WTC11 (cell line): ENCODE data around the gene SPIRE2. TPM values are rescaled to one million over a fixed set of nuclear protein-coding genes. Genes with fewer than 3 reads are reported as not detected.
A peak's percentile ranks its signal among the peaks of the same experiment; 100 is the strongest.

Source experiments
- CBFB ChIP-seq: sonication (generic); formaldehyde crosslinking; IDR thresholded peaks from 2 replicates; pipeline ENCODE4 v1.8.1; 2022; ENCODE audit warnings: mild to moderate bottlenecking, low read depth, missing genetic modification reagents
- FOXK1 ChIP-seq: sonication (generic); formaldehyde crosslinking; IDR thresholded peaks from 2 replicates; pipeline ENCODE4 v1.8.0; 2022; ENCODE audit warnings: mild to moderate bottlenecking, moderate library complexity, missing genetic modification reagents
- MYBL2 ChIP-seq: sonication (generic); formaldehyde crosslinking; IDR thresholded peaks from 2 replicates; pipeline ENCODE4 v1.8.1; 2023; ENCODE audit warnings: mild to moderate bottlenecking, moderate library complexity, missing genetic modification reagents
- NFATC4 ChIP-seq: fragments of 250-450 bp; sonication (Bioruptor Pico); IDR thresholded peaks from 2 replicates; pipeline ENCODE4 v1.9.0; 2021; ENCODE audit warnings: mild to moderate bottlenecking
- NFYB ChIP-seq: sonication (generic); formaldehyde crosslinking; conservative IDR thresholded peaks from 2 replicates; pipeline ENCODE4 v1.8.0; 2022; ENCODE audit warnings: low read depth, missing genetic modification reagents
- NR3C1 ChIP-seq: sonication (generic); formaldehyde crosslinking; conservative IDR thresholded peaks from 2 replicates; pipeline ENCODE4 v1.8.1; 2023; ENCODE audit warnings: low read depth, mild to moderate bottlenecking, missing genetic modification reagents
- OVOL2 ChIP-seq: fragments of 250-450 bp; sonication (Bioruptor Pico); IDR thresholded peaks from 2 replicates; pipeline ENCODE4 v1.9.0; 2021; ENCODE audit warnings: mild to moderate bottlenecking, borderline replicate concordance
- SMAD3 ChIP-seq: sonication (generic); formaldehyde crosslinking; IDR thresholded peaks from 2 replicates; pipeline ENCODE4 v1.8.0; 2022; ENCODE audit warnings: missing genetic modification reagents, mild to moderate bottlenecking, borderline replicate concordance
- SOX15 ChIP-seq: fragments of 250-450 bp; sonication (Bioruptor Pico); IDR thresholded peaks from 2 replicates; pipeline ENCODE4 v1.9.0; 2021; ENCODE audit warnings: mild to moderate bottlenecking
- SP1 ChIP-seq: sonication (generic); formaldehyde crosslinking; conservative IDR thresholded peaks from 2 replicates; pipeline ENCODE4 v1.8.1; 2022; ENCODE audit warnings: missing genetic modification reagents
- ZBTB21 ChIP-seq: sonication (generic); formaldehyde crosslinking; IDR thresholded peaks from 2 replicates; pipeline ENCODE4 v1.8.1; 2023; ENCODE audit warnings: mild to moderate bottlenecking, missing genetic modification reagents, borderline replicate concordance
- ZNF219 ChIP-seq: sonication (generic); formaldehyde crosslinking; IDR thresholded peaks from 2 replicates; pipeline ENCODE4 v1.8.0; 2023; ENCODE audit warnings: missing genetic modification reagents, mild to moderate bottlenecking, borderline replicate concordance
- ZNF416 ChIP-seq: fragments of 250-450 bp; sonication (Bioruptor Pico); IDR thresholded peaks from 2 replicates; pipeline ENCODE4 v1.9.0; 2021; ENCODE audit warnings: mild to moderate bottlenecking, inconsistent platforms
- ZNF423 ChIP-seq: fragments of 250-450 bp; sonication (Bioruptor Pico); IDR thresholded peaks from 2 replicates; pipeline ENCODE4 v2.1.2; 2022; ENCODE audit warnings: mild to moderate bottlenecking, moderate library complexity
- total RNA-seq: library from RNA; stranded (reverse); gene quantifications from 3 replicates; pipeline ENCODE4 v1.2.3, GENCODE V29; 2021
- TF ChIP-seq, protein P1 (sequence below): fragments of 250-450 bp; sonication (Bioruptor Pico); IDR thresholded peaks from 2 replicates; pipeline ENCODE4 v2.1.2; 2022; ENCODE audit warnings: mild to moderate bottlenecking, moderate library complexity
- TF ChIP-seq, protein P2 (sequence below): fragments of 250-450 bp; sonication (Bioruptor Pico); IDR thresholded peaks from 2 replicates; pipeline ENCODE4 v1.9.0; 2021; ENCODE audit warnings: moderate library complexity, mild to moderate bottlenecking, inconsistent platforms, borderline replicate concordance
- TF ChIP-seq, protein P3 (sequence below): sonication (generic); formaldehyde crosslinking; IDR thresholded peaks from 2 replicates; pipeline ENCODE4 v1.8.0; 2022; ENCODE audit warnings: mild to moderate bottlenecking, missing genetic modification reagents
- TF ChIP-seq, protein P4 (sequence below): fragments of 200-600 bp; IDR thresholded peaks from 2 replicates; pipeline ENCODE4 v1.8.0; 2022; ENCODE audit warnings: antibody characterized with exemption
- TF ChIP-seq, protein P5 (sequence below): sonication (generic); formaldehyde crosslinking; IDR thresholded peaks from 2 replicates; pipeline ENCODE4 v1.8.0; 2023; ENCODE audit warnings: missing genetic modification reagents
- TF ChIP-seq, protein P6 (sequence below): sonication (generic); formaldehyde crosslinking; IDR thresholded peaks from 2 replicates; pipeline ENCODE4 v1.8.1; 2023; ENCODE audit warnings: mild to moderate bottlenecking, missing genetic modification reagents, moderate library complexity
- TF ChIP-seq, protein P7 (sequence below): sonication (generic); formaldehyde crosslinking; IDR thresholded peaks from 2 replicates; pipeline ENCODE4 v1.8.0; 2023; ENCODE audit warnings: missing genetic modification reagents, mild to moderate bottlenecking, borderline replicate concordance
- TF ChIP-seq, protein P8 (sequence below): sonication (generic); formaldehyde crosslinking; IDR thresholded peaks from 2 replicates; pipeline ENCODE4 v1.8.1; 2023; ENCODE audit warnings: mild to moderate bottlenecking, missing genetic modification reagents, moderate library complexity
- TF ChIP-seq, protein P9 (sequence below): sonication (generic); formaldehyde crosslinking; conservative IDR thresholded peaks from 2 replicates; pipeline ENCODE4 v1.8.1; 2023; ENCODE audit warnings: mild to moderate bottlenecking, low read depth, missing genetic modification reagents, moderate library complexity
- TF ChIP-seq, protein P10 (sequence below): sonication (generic); formaldehyde crosslinking; conservative IDR thresholded peaks from 2 replicates; pipeline ENCODE4 v1.8.1; 2022; ENCODE audit warnings: mild to moderate bottlenecking, missing genetic modification reagents

SPIRE2 gene
- total RNA-seq, 1 experiment from 2014 or later = 19.7 TPM

DNA sequence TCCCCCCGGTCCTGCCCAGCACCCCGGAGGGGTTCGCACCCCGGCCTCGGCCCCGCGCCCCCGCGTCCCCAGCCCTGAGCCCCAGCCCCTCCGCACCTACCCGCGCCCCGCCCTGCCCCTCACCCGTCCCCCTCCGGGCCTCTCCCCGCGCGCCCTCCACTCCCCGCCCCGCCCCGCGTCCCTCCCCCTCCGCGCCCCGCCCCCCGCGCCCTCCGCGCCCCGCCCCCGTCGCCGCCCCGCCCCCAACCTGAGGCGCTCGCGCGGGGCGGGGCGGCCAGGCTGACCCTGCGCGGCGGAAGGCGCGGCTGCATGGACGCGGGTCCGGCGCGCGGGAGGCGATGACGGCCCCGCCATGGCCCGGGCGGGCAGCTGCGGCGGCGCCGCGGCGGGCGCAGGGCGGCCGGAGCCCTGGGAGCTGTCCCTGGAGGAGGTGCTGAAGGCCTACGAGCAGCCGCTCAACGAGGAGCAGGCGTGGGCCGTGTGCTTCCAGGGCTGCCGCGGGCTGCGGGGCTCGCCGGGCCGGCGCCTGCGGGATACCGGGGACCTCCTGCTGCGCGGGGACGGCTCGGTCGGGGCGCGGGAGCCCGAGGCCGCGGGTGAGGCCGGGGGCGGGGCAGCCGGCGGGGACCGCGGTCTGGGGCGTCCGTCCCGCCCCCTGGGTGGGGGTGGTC, at the start of gene SPIRE2 (continued):
- TF ChIP-seq, protein P1, sequence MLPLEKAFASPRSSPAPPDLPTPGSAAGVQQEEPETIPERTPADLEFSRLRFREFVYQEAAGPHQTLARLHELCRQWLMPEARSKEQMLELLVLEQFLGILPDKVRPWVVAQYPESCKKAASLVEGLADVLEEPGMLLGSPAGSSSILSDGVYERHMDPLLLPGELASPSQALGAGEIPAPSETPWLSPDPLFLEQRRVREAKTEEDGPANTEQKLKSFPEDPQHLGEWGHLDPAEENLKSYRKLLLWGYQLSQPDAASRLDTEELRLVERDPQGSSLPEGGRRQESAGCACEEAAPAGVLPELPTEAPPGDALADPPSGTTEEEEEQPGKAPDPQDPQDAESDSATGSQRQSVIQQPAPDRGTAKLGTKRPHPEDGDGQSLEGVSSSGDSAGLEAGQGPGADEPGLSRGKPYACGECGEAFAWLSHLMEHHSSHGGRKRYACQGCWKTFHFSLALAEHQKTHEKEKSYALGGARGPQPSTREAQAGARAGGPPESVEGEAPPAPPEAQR (CRISPR knock-in tag) = no peak
- no peak for TF ChIP-seq SOX15 (CRISPR knock-in tag)
- TF ChIP-seq ZBTB21 (CRISPR knock-in tag) = no peak
- TF ChIP-seq, protein P2, sequence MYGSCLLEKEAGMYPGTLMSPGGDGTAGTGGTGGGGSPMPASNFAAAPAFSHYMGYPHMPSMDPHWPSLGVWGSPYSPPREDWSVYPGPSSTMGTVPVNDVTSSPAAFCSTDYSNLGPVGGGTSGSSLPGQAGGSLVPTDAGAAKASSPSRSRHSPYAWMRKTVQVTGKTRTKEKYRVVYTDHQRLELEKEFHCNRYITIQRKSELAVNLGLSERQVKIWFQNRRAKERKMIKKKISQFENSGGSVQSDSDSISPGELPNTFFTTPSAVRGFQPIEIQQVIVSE (CRISPR knock-in tag) = no peak
- TF ChIP-seq NFATC4 (CRISPR knock-in tag) = no peak
- TF ChIP-seq, protein P3, sequence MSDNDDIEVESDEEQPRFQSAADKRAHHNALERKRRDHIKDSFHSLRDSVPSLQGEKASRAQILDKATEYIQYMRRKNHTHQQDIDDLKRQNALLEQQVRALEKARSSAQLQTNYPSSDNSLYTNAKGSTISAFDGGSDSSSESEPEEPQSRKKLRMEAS (CRISPR knock-in tag) = no peak
- no peak for TF ChIP-seq OVOL2 (CRISPR knock-in tag)
- TF ChIP-seq, protein P4, sequence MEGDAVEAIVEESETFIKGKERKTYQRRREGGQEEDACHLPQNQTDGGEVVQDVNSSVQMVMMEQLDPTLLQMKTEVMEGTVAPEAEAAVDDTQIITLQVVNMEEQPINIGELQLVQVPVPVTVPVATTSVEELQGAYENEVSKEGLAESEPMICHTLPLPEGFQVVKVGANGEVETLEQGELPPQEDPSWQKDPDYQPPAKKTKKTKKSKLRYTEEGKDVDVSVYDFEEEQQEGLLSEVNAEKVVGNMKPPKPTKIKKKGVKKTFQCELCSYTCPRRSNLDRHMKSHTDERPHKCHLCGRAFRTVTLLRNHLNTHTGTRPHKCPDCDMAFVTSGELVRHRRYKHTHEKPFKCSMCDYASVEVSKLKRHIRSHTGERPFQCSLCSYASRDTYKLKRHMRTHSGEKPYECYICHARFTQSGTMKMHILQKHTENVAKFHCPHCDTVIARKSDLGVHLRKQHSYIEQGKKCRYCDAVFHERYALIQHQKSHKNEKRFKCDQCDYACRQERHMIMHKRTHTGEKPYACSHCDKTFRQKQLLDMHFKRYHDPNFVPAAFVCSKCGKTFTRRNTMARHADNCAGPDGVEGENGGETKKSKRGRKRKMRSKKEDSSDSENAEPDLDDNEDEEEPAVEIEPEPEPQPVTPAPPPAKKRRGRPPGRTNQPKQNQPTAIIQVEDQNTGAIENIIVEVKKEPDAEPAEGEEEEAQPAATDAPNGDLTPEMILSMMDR = no peak
- TF ChIP-seq, protein P5, sequence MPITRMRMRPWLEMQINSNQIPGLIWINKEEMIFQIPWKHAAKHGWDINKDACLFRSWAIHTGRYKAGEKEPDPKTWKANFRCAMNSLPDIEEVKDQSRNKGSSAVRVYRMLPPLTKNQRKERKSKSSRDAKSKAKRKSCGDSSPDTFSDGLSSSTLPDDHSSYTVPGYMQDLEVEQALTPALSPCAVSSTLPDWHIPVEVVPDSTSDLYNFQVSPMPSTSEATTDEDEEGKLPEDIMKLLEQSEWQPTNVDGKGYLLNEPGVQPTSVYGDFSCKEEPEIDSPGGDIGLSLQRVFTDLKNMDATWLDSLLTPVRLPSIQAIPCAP (CRISPR knock-in tag) = no peak
- TF ChIP-seq ZNF416 (CRISPR knock-in tag) = peak; percentile 83; the same call in 1 of the 2 replicates
- no peak for TF ChIP-seq MYBL2
- TF ChIP-seq NFYB (CRISPR knock-in tag) = no peak; the same call in 1 of the 2 replicates
- TF ChIP-seq, protein P6, sequence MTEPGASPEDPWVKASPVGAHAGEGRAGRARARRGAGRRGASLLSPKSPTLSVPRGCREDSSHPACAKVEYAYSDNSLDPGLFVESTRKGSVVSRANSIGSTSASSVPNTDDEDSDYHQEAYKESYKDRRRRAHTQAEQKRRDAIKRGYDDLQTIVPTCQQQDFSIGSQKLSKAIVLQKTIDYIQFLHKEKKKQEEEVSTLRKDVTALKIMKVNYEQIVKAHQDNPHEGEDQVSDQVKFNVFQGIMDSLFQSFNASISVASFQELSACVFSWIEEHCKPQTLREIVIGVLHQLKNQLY (CRISPR knock-in tag) = no peak
- TF ChIP-seq CBFB (CRISPR knock-in tag) = 0 out of 2 replicates have a peak, but pooled peaks have one; percentile 31
- TF ChIP-seq ZNF219 (CRISPR knock-in tag) = 0 out of 2 replicates have a peak, but pooled peaks have one; percentile 51
- 0 out of 2 replicates have a peak, but pooled peaks have one; percentile 32 for TF ChIP-seq SP1 (CRISPR knock-in tag)
- TF ChIP-seq, protein P7, sequence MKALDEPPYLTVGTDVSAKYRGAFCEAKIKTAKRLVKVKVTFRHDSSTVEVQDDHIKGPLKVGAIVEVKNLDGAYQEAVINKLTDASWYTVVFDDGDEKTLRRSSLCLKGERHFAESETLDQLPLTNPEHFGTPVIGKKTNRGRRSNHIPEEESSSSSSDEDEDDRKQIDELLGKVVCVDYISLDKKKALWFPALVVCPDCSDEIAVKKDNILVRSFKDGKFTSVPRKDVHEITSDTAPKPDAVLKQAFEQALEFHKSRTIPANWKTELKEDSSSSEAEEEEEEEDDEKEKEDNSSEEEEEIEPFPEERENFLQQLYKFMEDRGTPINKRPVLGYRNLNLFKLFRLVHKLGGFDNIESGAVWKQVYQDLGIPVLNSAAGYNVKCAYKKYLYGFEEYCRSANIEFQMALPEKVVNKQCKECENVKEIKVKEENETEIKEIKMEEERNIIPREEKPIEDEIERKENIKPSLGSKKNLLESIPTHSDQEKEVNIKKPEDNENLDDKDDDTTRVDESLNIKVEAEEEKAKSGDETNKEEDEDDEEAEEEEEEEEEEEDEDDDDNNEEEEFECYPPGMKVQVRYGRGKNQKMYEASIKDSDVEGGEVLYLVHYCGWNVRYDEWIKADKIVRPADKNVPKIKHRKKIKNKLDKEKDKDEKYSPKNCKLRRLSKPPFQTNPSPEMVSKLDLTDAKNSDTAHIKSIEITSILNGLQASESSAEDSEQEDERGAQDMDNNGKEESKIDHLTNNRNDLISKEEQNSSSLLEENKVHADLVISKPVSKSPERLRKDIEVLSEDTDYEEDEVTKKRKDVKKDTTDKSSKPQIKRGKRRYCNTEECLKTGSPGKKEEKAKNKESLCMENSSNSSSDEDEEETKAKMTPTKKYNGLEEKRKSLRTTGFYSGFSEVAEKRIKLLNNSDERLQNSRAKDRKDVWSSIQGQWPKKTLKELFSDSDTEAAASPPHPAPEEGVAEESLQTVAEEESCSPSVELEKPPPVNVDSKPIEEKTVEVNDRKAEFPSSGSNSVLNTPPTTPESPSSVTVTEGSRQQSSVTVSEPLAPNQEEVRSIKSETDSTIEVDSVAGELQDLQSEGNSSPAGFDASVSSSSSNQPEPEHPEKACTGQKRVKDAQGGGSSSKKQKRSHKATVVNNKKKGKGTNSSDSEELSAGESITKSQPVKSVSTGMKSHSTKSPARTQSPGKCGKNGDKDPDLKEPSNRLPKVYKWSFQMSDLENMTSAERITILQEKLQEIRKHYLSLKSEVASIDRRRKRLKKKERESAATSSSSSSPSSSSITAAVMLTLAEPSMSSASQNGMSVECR (CRISPR knock-in tag) = peak; percentile 70
- TF ChIP-seq NR3C1 (CRISPR knock-in tag) = 0 out of 2 replicates have a peak, but pooled peaks have one; percentile 77
- TF ChIP-seq SMAD3 (CRISPR knock-in tag) = no peak
- TF ChIP-seq FOXK1 (CRISPR knock-in tag) = peak; percentile 12; the same call in 1 of the 2 replicates
- TF ChIP-seq, protein P8, sequence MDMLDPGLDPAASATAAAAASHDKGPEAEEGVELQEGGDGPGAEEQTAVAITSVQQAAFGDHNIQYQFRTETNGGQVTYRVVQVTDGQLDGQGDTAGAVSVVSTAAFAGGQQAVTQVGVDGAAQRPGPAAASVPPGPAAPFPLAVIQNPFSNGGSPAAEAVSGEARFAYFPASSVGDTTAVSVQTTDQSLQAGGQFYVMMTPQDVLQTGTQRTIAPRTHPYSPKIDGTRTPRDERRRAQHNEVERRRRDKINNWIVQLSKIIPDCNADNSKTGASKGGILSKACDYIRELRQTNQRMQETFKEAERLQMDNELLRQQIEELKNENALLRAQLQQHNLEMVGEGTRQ (CRISPR knock-in tag) = 0 out of 2 replicates have a peak, but pooled peaks have one; percentile 32
- TF ChIP-seq ZNF423 (CRISPR knock-in tag) = no peak; the same call in 1 of the 2 replicates
- TF ChIP-seq, protein P9, sequence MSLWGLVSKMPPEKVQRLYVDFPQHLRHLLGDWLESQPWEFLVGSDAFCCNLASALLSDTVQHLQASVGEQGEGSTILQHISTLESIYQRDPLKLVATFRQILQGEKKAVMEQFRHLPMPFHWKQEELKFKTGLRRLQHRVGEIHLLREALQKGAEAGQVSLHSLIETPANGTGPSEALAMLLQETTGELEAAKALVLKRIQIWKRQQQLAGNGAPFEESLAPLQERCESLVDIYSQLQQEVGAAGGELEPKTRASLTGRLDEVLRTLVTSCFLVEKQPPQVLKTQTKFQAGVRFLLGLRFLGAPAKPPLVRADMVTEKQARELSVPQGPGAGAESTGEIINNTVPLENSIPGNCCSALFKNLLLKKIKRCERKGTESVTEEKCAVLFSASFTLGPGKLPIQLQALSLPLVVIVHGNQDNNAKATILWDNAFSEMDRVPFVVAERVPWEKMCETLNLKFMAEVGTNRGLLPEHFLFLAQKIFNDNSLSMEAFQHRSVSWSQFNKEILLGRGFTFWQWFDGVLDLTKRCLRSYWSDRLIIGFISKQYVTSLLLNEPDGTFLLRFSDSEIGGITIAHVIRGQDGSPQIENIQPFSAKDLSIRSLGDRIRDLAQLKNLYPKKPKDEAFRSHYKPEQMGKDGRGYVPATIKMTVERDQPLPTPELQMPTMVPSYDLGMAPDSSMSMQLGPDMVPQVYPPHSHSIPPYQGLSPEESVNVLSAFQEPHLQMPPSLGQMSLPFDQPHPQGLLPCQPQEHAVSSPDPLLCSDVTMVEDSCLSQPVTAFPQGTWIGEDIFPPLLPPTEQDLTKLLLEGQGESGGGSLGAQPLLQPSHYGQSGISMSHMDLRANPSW (CRISPR knock-in tag) = 0 out of 2 replicates have a peak, but pooled peaks have one; percentile 74
- TF ChIP-seq, protein P10, sequence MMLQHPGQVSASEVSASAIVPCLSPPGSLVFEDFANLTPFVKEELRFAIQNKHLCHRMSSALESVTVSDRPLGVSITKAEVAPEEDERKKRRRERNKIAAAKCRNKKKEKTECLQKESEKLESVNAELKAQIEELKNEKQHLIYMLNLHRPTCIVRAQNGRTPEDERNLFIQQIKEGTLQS (CRISPR knock-in tag) = no peak
